ENCODE data around the gene MC2R. TPM values are rescaled to one million over a fixed set of nuclear protein-coding genes. Genes with fewer than 3 reads are reported as not detected.

MC2R gene
- total and polyA plus RNA-seq, 2 of the 8 experiments (the other 6 are each of a cell fraction or from before 2014, with no cell fraction given), result not detected

DNA sequence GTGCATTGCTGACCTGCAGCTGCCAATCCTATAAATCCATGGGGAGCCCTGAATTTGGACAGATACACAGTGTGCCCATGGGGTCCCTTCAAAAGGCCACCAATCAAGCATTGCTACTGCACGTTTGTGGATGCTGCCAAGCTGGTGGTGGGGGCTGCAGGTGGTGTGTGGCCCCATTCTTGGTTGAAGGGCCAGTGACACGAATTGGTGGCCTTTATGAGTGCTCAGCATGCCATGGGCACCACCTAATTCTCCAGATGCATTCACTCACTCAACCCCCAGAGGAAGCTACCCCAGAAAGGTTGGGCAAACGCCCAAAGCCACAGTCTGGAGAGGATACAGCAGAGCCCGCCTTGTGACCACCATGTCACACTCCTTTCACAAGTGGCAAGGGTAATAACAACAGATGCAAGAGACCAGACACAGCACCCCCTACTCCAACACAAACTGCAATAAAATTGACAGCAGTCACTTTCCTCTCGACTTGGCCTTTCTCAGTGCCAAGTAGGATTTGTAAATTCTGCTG, 27.1 kb downstream of the MC2R start (continued):
- TF ChIP-seq ASH2L (IDR thresholded peaks at IDR 0.05; ENCODE audit: low read length) (no peak), KDM5A (IDR thresholded peaks at IDR 0.05; ENCODE audit: low read length) (no peak), HDAC2 (IDR thresholded peaks at IDR 0.05; ENCODE audit: borderline replicate concordance in 1 of 2, low read depth in 2 of 2, low read length in 2 of 2) (no peak), EP300 (IDR thresholded peaks at IDR 0.05; ENCODE audit: borderline replicate concordance in 1 of 2, low read depth in 2 of 2, low read length in 2 of 2) (no peak), FOSL1 (IDR thresholded peaks at IDR 0.05; ENCODE audit: insufficient read depth, low read depth, low read length) (no peak), CEBPB (IDR thresholded peaks at IDR 0.05; ENCODE audit: low read depth, low read length) (no peak)
